Chondrocyte (in vitro differentiated cells): Measurements from ENCODE around the gene KRTAP21-3. TPM values are rescaled to one million over a fixed set of nuclear protein-coding genes. Genes with fewer than 3 reads are reported as not detected.

Experiments used
- DNase-seq: peaks from one replicate; pipeline ENCODE4 v3.0.0; 2021; ENCODE audit warnings: mixed read lengths, low spot score
- H3K27ac Mint-ChIP-seq: one replicate; pipeline ENCODE4 v1.8.0; 2021; ENCODE audit warnings: mild to moderate bottlenecking, moderate library complexity, mixed read lengths; ENCODE audit not compliant: unreplicated experiment
- H3K27me3 Mint-ChIP-seq: 2 replicates; pipeline ENCODE4 v1.8.0; 2021; ENCODE audit warnings: low read depth, mixed read lengths
- H3K36me3 Mint-ChIP-seq: 2 replicates; pipeline ENCODE4 v1.8.0; 2021; ENCODE audit warnings: low read depth, mixed read lengths
- H3K4me1 Mint-ChIP-seq: 2 replicates; pipeline ENCODE4 v1.8.0; 2021; ENCODE audit warnings: low read depth, mild to moderate bottlenecking, mixed read lengths
- H3K4me3 Mint-ChIP-seq: one replicate; pipeline ENCODE4 v1.8.0; 2021; ENCODE audit warnings: mild to moderate bottlenecking, moderate library complexity, mixed read lengths; ENCODE audit not compliant: unreplicated experiment
- H3K9me3 Mint-ChIP-seq: 2 replicates; pipeline ENCODE4 v1.8.0; 2021; ENCODE audit warnings: low read depth, mixed read lengths
- CTCF ChIP-seq: fragments of 200-600 bp; sonication (generic); IDR thresholded peaks from 2 replicates; pipeline ENCODE4 v1.5.0; 2021; ENCODE audit warnings: antibody characterized with exemption, mild to moderate bottlenecking, moderate library complexity
- total RNA-seq: library from RNA; stranded (reverse); gene quantifications from 3 replicates; pipeline ENCODE4 v1.2.1, GENCODE V29; 2021

KRTAP21-3 gene
- total RNA-seq, 1 donor from 2014 or later = not detected

DNA sequence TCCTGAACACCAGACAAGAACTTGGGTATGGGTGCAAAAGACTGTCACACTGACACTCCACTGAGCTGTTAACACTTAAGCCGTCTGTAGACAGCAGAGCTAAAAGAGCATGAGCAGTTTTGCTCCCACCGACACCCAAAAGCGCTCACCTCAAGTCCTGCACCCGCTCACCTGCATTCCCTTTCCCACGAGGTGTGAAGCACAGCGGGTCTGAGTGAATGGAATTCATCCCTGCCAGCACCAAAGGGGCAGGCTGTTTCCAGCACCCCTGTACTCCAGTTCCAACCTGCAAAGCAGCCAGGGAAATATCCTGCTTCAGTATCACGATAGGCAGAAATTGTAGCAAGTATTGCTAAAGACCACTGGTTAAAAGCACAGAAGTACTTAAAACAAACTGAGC is 28.8 kb downstream of the KRTAP21-3 start:
- no peak for TF ChIP-seq CTCF
- Mint-ChIP-seq H3K4me3 (no peak overlapping the region), H3K27ac (no peak overlapping the region), H3K9me3 (peaks cover 15% of the 10 kb centered on the region), H3K27me3 (no peaks in the 10 kb centered on the region), H3K4me1 (no peaks in the 10 kb centered on the region), H3K36me3 (no peaks in the 10 kb centered on the region)
- DNase-seq = peak; percentile 35

- Mint-ChIP-seq H3K36me3 (no peaks in the 10 kb centered on the region), H3K9me3 (peaks cover 17% of the 10 kb centered on the region), H3K27ac (no peak overlapping the region), H3K4me3 (no peak overlapping the region), H3K4me1 (no peaks in the 10 kb centered on the region), H3K27me3 (no peaks in the 10 kb centered on the region)
- no peak for DNase-seq
- no peak for TF ChIP-seq CTCF
Observed at GRCh38 chr21:30684506-30684905, 34.1 kb downstream of the KRTAP21-3 start.

- Mint-ChIP-seq H3K4me3 (no peak overlapping the region), H3K27ac (no peak overlapping the region)
- no peak for TF ChIP-seq CTCF
Observed at GRCh38 chr21:30680586-30680985, 38.0 kb downstream of the KRTAP21-3 start.

GRCh38 chr21:30676737-30677136 is 41.8 kb downstream of the KRTAP21-3 start:
- Mint-ChIP-seq H3K9me3 (peaks cover 34% of the 10 kb centered on the region), H3K4me3 (no peak overlapping the region), H3K36me3 (no peaks in the 10 kb centered on the region), H3K27ac (no peak overlapping the region), H3K4me1 (no peaks in the 10 kb centered on the region), H3K27me3 (no peaks in the 10 kb centered on the region)
- TF ChIP-seq CTCF = no peak
- DNase-seq = no peak

More at GRCh38 chr21:30680586-30680985, 38.0 kb downstream of the KRTAP21-3 start:
- no peaks in the 10 kb centered on the region for H3K27me3 Mint-ChIP-seq
- no peaks in the 10 kb centered on the region for H3K4me1 Mint-ChIP-seq
- DNase-seq = no peak
- no peaks in the 10 kb centered on the region for H3K36me3 Mint-ChIP-seq
- H3K9me3 Mint-ChIP-seq = peaks cover 33% of the 10 kb centered on the region

DNA sequence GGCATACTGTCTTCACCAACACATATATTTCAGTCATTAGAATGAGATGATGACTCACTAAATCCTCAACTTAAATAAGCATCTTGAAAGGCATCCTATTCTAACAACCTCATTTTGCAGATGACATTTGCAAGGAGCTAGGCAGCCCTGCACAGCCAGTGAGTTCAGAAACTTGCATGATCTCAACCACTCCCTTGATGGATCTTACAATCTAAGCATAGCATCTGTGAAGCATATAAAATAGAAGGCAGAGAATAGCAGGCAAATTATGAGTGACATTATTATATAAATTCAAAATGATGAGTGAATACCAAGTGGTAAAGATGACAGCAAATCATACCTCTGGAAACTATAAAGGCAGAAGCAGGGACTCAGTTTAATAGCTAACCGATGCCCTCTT is 44.3 kb downstream of the KRTAP21-3 start:
- Mint-ChIP-seq H3K4me3 (no peak overlapping the region), H3K27me3 (no peaks in the 10 kb centered on the region), H3K36me3 (no peaks in the 10 kb centered on the region), H3K4me1 (no peaks in the 10 kb centered on the region), H3K9me3 (peaks cover 51% of the 10 kb centered on the region), H3K27ac (no peak overlapping the region)
- no peak for DNase-seq
- TF ChIP-seq CTCF = no peak
